Sigmoid colon (tissue), 7 donors: ENCODE measurements around the gene TBX15. TPM values are rescaled to one million over a fixed set of nuclear protein-coding genes. Genes with fewer than 3 reads are reported as not detected.

Experiments used
- DNase-seq: peaks from one replicate; pipeline ENCODE4 v3.0.0-alpha.2; 2019
- H3K27ac ChIP-seq, 4 donors: fragments of 200-600 bp; sonication (generic); one replicate each; pipeline ENCODE4 v1.5.1; 2016 to 2019; ENCODE audit warnings: mild to moderate bottlenecking in 1 of 4
- H3K27me3 ChIP-seq, 3 donors: fragments of 200-600 bp; sonication (generic); one replicate each; pipeline ENCODE4 v1.5.1; 2019; ENCODE audit warnings: mild to moderate bottlenecking in 1 of 3
- H3K36me3 ChIP-seq, 4 donors: fragments of 200-600 bp; sonication (generic); one replicate each; pipeline ENCODE4 v1.5.1; 2016 to 2019
- H3K4me1 ChIP-seq, 4 donors: fragments of 200-600 bp; sonication (generic); one replicate each; pipeline ENCODE4 v1.5.1; 2017 to 2019
- H3K4me3 ChIP-seq, 4 donors: fragments of 200-600 bp; sonication (generic); one replicate each; pipeline ENCODE4 v1.5.1; 2017 to 2019; ENCODE audit warnings: mild to moderate bottlenecking in 2 of 4, moderate library complexity in 1 of 4
- H3K9me3 ChIP-seq, 4 donors: fragments of 200-600 bp in 3 of 4; sonication (generic) in 3 of 4; one replicate each; pipeline versions ENCODE4 v1.5.1 to v1.6.1; 2013 to 2019
- CTCF ChIP-seq, 4 experiments: fragments of 450-650 bp in 3 of 4; fragments of 200-600 bp in 1 of 4; IDR thresholded peaks; one replicate each; pipeline ENCODE4 v1.5.1; 2016 to 2019; ENCODE audit warnings: antibody characterized with exemption in 4 of 4, mild to moderate bottlenecking in 3 of 4, moderate library complexity in 2 of 4
- EP300 ChIP-seq, 4 donors: sonication (generic); formaldehyde crosslinking; IDR thresholded peaks; one replicate each; pipeline ENCODE4 v1.6.1; 2017; ENCODE audit warnings: antibody characterized with exemption in 4 of 4
- POLR2A ChIP-seq, 2 donors: fragments of 450-650 bp; IDR thresholded peaks; one replicate each; pipeline ENCODE4 v1.6.1; 2016; ENCODE audit warnings: antibody characterized with exemption in 2 of 2, mild to moderate bottlenecking in 2 of 2, moderate library complexity in 2 of 2
- POLR2AphosphoS5 ChIP-seq, 4 donors: sonication (generic); formaldehyde crosslinking; IDR thresholded peaks; one replicate each; pipeline ENCODE4 v1.6.1; 2017; ENCODE audit warnings: antibody characterized with exemption in 4 of 4
- WGBS, 2 donors: extraction: QIAGEN DNeasy Blood & Tissue Kit; methylation state at CpG; one replicate each; pipeline ENCODE4 v1.1.7; 2013; 5-methylcytosine and 5-hydroxymethylcytosine counted together
- intact Hi-C: fragments of 100-400 bp; cut with DNase I; formaldehyde crosslinking; loops from one replicate; pipeline ENCODE4 v1.15.1; 2023
- polyA plus RNA-seq, 3 donors: library from polyadenylated mRNA; stranded (reverse); fragments of 200-250 nt; gene quantifications; one replicate each; pipeline ENCODE4 v1.2.3, GENCODE V29; 2013
- total RNA-seq, 4 donors: library from RNA; depleted of rRNA; stranded (reverse); fragments of >200 nt; gene quantifications; one replicate each; pipeline ENCODE4 v1.1.0, GENCODE V29; 2016
- donor health status: healthy with polysubstance abuse.
- donor health status: Bipolar disorder and iron deficiency.
- donor health status: healthy.

TBX15 gene
- total and polyA plus RNA-seq, 7 donors: under 0.01 to 0.28 (median 0.03) TPM; not detected in 2

- 89 to 93% methylated on average over 5 of the region's 5 CpGs for WGBS, 2 donors
Observed at GRCh38 chr1:119026956-119027355, 38.8 kb upstream of the TBX15 start.

GRCh38 chr1:119015547-119015946 is 27.4 kb upstream of the TBX15 start:
- TF ChIP-seq POLR2AphosphoS5 (IDR thresholded peaks at IDR 0.05) (no peak), POLR2A (IDR thresholded peaks at IDR 0.05) (no peak), CTCF (IDR thresholded peaks at IDR 0.05) (no peak), EP300 (IDR thresholded peaks at IDR 0.05) (no peak)
- no peaks in the 10 kb centered on the region for H3K36me3 ChIP-seq
- H3K27me3 ChIP-seq: peaks cover 0 to 3% (median under 1%) of the 10 kb centered on the region in 3 donors
- no peak for DNase-seq
- no peak overlapping the region for H3K4me3 ChIP-seq
- intact Hi-C loops: no loop called here
- WGBS, 2 donors: 47 to 79% methylated on average over 2 of the region's 2 CpGs
- H3K27ac ChIP-seq: no peak overlapping the region
- H3K9me3 ChIP-seq: no peaks in the 10 kb centered on the region
- H3K4me1 ChIP-seq: no peaks in the 10 kb centered on the region

More at GRCh38 chr1:119026956-119027355, 38.8 kb upstream of the TBX15 start:
- H3K27me3 ChIP-seq: no peaks in the 10 kb centered on the region
- no peak for DNase-seq
- TF ChIP-seq EP300 (IDR thresholded peaks at IDR 0.05) (no peak), CTCF (IDR thresholded peaks at IDR 0.05) (no peak), POLR2A (IDR thresholded peaks at IDR 0.05) (no peak), POLR2AphosphoS5 (IDR thresholded peaks at IDR 0.05) (no peak)
- peaks cover 0 to 10% (median 2%) of the 10 kb centered on the region in 4 donors for H3K36me3 ChIP-seq
- H3K4me1 ChIP-seq: no peaks in the 10 kb centered on the region
- H3K4me3 ChIP-seq: no peak overlapping the region
- H3K9me3 ChIP-seq: no peaks in the 10 kb centered on the region
- intact Hi-C loops: no loop called here
- no peak overlapping the region for H3K27ac ChIP-seq

- Histone ChIP-seq H3K4me1 (peaks cover 0 to 19% (median 15%) of the 10 kb centered on the region in 4 donors), H3K27me3 (peaks cover 10 to 32% (median 29%) of the 10 kb centered on the region in 3 donors), H3K27ac (no peak overlapping the region), H3K4me3 (no peak overlapping the region), H3K9me3 (no peaks in the 10 kb centered on the region), H3K36me3 (no peaks in the 10 kb centered on the region)
- 78 to 85% methylated on average over 5 of the region's 5 CpGs for WGBS, 2 donors
- DNase-seq: no peak
- no peak for TF ChIP-seq POLR2AphosphoS5 (IDR thresholded peaks at IDR 0.05)
- TF ChIP-seq CTCF (IDR thresholded peaks at IDR 0.05): no peak
- TF ChIP-seq EP300 (IDR thresholded peaks at IDR 0.05): no peak
- TF ChIP-seq POLR2A (IDR thresholded peaks at IDR 0.05): no peak
- intact Hi-C loops: no loop called here
Observed at GRCh38 chr1:119012383-119012782, 24.2 kb upstream of the TBX15 start.

- H3K4me3 ChIP-seq: no peak overlapping the region
- no peak overlapping the region for H3K27ac ChIP-seq
- intact Hi-C loops: no loop called here
- H3K9me3 ChIP-seq: peaks cover 0 to 2% (median 0%) of the 10 kb centered on the region in 4 donors
- H3K4me1 ChIP-seq: peaks cover 0 to 26% (median 21%) of the 10 kb centered on the region in 4 donors
- 90 to 94% methylated on average over 3 of the region's 3 CpGs for WGBS, 2 donors
- H3K36me3 ChIP-seq: no peaks in the 10 kb centered on the region
- DNase-seq: no peak
- H3K27me3 ChIP-seq: peaks cover 17 to 39% (median 36%) of the 10 kb centered on the region in 3 donors
- TF ChIP-seq EP300 (IDR thresholded peaks at IDR 0.05) (no peak), POLR2A (IDR thresholded peaks at IDR 0.05) (no peak), POLR2AphosphoS5 (IDR thresholded peaks at IDR 0.05) (no peak), CTCF (IDR thresholded peaks at IDR 0.05) (no peak)
Observed at GRCh38 chr1:119011706-119012105, 23.6 kb upstream of the TBX15 start.

GRCh38 chr1:119011116-119011515 is 23.0 kb upstream of the TBX15 start:
- no peak overlapping the region for H3K4me3 ChIP-seq
- intact Hi-C loops: no loop called here
- H3K9me3 ChIP-seq: peaks cover 0 to 2% (median 0%) of the 10 kb centered on the region in 4 donors
- TF ChIP-seq POLR2AphosphoS5 (IDR thresholded peaks at IDR 0.05) (no peak), CTCF (IDR thresholded peaks at IDR 0.05) (no peak), POLR2A (IDR thresholded peaks at IDR 0.05) (no peak)
- no peaks in the 10 kb centered on the region for H3K36me3 ChIP-seq
- whole genome bisulfite sequencing, 2 donors: 92 to 98% methylated on average over 2 of the region's 2 CpGs
- DNase-seq: no peak
- peaks cover 0 to 29% (median 26%) of the 10 kb centered on the region in 4 donors for H3K4me1 ChIP-seq
- H3K27me3 ChIP-seq: peaks cover 23 to 45% (median 42%) of the 10 kb centered on the region in 3 donors
- no peak overlapping the region for H3K27ac ChIP-seq
